Superior temporal gyrus (tissue), 1 donor: ENCODE data around the gene LDB2.
"Not testable (repeated sequence)": the region's sequence is repeated elsewhere in the genome, so short reads cannot be mapped to it uniquely, and the experiment has no call there.

Source experiments
- DNase-seq: peaks from one replicate; pipeline ENCODE4 v3.0.0-alpha.2; 2016; ENCODE audit errors: extremely low spot score

LDB2 gene

DNA sequence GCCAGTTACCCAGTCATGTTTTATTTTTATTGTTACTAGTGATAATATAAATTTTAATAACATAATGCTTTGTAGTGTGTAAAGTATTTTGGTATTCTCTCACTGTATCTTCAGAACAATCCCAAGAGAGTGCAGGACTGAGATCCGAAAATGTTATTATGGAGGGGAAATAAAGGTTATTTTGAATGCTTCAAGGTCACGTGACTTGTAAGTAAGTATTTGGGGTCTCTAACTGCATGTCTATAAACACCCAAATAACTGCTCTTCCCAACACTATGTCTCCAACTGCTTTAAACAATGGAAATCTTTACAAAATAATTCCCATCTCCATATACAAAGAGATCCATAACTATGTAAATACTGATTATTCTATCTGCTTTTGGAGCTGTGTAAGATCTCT, 302.2 kb downstream of the LDB2 start:
- no peak for DNase-seq

DNA sequence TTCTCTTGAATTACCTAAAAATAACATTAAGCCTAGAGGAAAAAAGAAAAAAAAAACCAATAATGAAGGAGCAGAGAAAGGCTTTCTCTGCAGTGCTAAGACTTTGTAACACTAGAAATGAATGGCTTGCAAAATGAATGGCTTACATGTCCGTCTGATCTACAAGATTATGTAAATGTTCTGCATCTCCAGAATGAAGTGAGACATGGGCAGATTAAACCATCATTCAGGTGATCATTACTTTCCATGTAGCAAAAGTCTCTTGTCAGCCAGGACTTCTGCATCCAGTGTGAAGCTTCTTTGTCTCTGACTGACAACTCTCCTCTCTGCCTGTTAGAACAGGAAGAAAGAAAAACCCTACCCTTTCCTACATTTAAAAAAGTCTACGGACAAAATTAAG, 304.3 kb downstream of the LDB2 start:
- peak; percentile 64 for DNase-seq

DNA sequence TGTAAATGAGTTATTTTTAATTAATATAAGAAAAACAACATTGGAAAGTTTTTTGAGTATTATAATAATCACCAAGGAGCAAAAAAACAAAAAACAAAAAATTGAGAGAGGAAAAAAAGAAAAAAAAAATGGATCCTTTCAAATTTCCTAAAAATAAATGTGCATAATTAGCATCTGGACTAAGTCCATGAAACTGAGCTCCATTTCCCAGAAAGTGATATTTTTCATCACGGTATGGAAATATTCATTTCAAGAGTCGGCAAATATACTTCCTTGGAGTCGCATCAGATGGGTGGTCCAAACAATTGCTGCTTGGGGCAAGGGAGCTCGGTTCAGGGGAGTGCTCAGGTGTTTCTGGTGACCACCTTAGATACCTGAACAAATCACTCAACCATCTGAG, 305.1 kb downstream of the LDB2 start:
- no peak for DNase-seq

GRCh38 chr4:16591272-16591826, 307.1 kb downstream of the LDB2 start:
- DNase-seq = no peak

- DNase-seq = no peak
Measured at GRCh38 chr4:16590797-16591196, 307.6 kb downstream of the LDB2 start.

- DNase-seq = no peak
Measured at GRCh38 chr4:16588651-16589050, 309.8 kb downstream of the LDB2 start.

GRCh38 chr4:16588149-16588548, 310.3 kb downstream of the LDB2 start:
- no peak for DNase-seq

DNA sequence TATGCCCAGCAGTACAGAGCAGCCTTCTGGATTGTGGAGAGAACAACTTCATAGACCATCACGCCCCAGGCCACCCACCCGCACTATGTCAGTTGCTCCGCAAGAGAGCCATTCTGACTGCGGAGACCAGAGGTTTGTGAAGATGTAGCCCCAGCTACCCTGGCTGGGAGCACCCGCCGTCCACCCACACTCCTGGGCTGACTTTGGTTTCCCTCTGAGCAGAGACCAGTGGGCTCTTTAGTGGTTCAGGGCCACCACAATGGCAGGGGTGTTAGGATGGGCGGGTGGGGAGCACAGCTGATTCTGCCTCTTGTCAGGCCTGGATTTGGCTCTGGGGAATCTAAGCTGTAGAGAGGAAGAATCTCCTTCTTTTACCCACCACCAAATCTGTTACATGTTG, 313.4 kb downstream of the LDB2 start:
- DNase-seq = no peak

DNA sequence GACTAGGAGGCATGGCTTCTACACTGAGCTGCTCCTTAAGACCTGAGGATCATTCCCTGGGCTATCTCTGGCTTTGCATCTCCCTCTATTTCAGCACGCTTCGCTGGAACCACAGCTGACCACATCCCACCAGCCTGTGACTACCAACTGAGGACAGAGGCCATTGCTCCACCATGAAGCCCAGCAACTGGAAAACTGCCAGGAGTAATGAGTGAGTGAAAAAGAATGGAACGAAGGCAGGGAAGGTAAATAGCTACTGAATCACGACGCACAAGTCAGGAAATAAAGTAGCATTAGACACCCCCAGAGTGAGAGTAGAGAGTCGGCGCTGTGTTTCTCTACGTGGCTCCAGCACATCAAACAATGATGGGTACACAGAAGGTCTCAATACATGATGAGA, 314.7 kb downstream of the LDB2 start:
- no peak for DNase-seq

DNA sequence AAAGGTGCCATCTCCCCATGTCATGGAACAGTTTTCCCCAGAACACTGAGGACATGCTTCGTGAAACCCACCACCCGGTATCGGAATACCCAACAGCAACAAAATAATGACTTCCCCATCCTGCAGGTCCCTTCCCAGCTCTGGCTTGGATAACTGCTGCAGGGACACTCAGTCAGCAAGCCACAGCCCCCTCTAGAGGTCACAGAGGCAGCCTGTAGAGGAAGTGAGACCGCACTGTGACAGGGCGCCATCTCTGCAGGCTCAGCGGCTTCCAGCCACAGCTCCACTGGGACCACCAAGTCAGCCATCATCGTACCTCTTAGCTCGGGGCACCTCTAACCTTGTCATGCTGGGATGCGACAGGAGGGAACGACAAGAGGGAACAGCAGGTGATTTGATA, 315.9 kb downstream of the LDB2 start:
- no peak for DNase-seq

DNA sequence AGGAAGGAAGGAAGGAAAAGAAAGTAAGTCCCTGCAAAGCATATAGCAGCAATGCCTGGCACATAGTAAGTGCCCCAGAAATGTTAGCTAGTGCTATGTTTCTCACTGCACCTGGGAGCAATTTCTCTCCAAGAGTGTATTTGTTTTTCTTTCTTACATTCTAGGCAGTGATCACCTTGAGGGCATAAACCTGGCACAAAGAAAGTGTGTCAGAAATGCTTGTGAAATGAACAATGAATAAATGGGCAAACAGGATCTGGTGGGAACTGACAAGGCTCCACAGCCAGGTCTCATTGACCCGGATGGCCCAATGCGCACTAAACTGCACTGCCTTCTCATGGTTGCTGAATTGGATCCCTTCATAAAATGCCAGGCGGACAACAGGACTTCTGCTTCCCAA, 316.4 kb downstream of the LDB2 start:
- DNase-seq = no peak

GRCh38 chr4:16581117-16581516, 317.3 kb downstream of the LDB2 start:
- no peak for DNase-seq

- no peak for DNase-seq
Measured at GRCh38 chr4:16580514-16580913, 317.9 kb downstream of the LDB2 start.

GRCh38 chr4:16579866-16580265, 318.6 kb downstream of the LDB2 start:
- no peak for DNase-seq

- DNase-seq = no peak
Measured at GRCh38 chr4:16577177-16577576, 321.3 kb downstream of the LDB2 start.

- no peak for DNase-seq
Measured at GRCh38 chr4:16574981-16575380, 323.5 kb downstream of the LDB2 start.

DNA sequence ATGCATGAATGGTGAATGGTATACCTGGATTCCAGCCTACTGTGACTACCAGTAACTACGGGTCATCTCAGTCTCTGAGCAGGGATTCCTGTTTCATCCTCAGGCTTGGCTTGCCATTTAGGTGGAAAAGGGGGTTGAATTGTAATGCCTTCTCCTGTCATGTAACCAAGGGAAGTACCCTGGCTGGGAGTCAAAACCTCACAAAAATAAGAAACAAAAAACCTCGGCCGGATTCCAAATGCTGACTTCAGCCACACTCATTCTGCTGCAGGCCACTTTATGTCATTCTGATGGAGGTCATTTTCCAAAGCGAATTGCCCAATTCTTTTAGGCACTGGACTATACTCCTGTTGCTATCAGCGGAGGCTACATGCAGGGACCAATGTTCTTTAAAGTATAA, 324.7 kb downstream of the LDB2 start:
- DNase-seq = peak; percentile 34

- no peak for DNase-seq
Measured at GRCh38 chr4:16573206-16573605, 325.2 kb downstream of the LDB2 start.

GRCh38 chr4:16572631-16573030, 325.8 kb downstream of the LDB2 start:
- no peak for DNase-seq

- no peak for DNase-seq
Measured at GRCh38 chr4:16572161-16572560, 326.3 kb downstream of the LDB2 start.

GRCh38 chr4:16569790-16570189, 328.7 kb downstream of the LDB2 start:
- no peak for DNase-seq

GRCh38 chr4:16557316-16557715, 341.1 kb downstream of the LDB2 start:
- not testable (repeated sequence) for DNase-seq

GRCh38 chr4:16555156-16555555, 343.3 kb downstream of the LDB2 start:
- DNase-seq = peak; percentile 56

DNA sequence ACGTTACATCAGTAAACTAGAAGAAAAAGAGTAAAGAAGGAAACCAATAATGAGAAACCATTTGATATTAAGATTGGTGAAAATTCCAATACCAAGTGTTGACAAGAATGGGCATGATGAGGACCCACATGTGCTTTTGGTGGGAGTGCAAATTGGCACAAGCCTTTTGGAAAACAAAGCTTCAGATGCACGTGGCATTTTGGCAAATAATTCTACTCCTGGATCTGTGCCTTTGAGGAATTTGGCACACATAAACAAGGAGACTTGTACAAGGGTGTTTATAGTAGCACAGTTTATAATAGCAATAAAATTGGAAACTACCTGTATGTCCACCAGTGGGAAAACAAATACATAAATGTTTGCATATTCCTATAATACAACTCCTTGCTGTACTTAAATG, 347.9 kb downstream of the LDB2 start:
- DNase-seq = no peak

- no peak for DNase-seq
Measured at GRCh38 chr4:16545656-16546055, 352.8 kb downstream of the LDB2 start.
